ENCODE data around the gene PAXX.

The PAXX gene, protein sequence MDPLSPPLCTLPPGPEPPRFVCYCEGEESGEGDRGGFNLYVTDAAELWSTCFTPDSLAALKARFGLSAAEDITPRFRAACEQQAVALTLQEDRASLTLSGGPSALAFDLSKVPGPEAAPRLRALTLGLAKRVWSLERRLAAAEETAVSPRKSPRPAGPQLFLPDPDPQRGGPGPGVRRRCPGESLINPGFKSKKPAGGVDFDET

DNA sequence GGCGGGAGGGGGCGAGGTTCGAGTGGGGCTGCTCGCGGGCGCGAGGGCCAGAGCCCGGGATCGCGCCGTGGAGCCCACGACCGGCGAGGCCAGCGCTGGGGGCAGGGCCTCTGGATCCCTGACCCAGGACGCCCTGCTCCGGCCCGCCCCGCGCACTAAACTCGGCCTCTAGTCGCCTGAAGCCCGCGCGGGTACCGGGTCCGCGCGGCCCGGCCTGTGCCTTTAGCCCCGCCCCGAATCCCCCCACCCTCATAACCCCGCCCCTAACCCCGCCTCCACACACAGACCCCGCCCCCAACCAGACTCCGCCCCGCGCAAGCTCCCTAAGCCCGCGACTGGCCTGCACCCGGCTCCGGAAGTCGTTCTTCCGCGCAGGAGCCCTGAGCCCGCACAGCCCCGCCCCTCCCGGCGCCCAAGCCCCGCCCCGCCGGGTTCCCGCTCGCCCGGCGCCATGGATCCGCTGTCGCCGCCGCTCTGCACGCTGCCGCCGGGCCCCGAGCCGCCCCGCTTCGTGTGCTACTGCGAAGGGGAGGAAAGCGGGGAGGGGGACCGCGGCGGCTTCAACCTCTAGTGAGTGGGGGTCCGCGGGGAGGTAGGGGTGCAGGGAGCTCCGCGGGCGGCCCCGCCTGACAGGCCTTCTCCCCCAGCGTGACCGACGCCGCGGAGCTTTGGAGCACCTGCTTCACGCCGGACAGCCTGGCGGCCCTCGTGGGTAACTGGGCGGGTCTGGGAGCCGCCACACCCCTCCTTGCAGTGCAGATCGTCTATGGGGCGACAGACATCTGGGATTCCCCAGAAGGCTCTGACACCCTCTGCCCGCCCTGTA lies at the start of gene PAXX:
Gene PAXX, plus strand, starts transcription at position 430 of the 826 bp plus-strand sequence. Its CDS starts 22 bp downstream, at position 452.
- FAIRE-seq = peak; percentile 95
- peak; percentile 100 for DNase-seq (ENCODE audit: insufficient read length, low spot score)

DNA sequence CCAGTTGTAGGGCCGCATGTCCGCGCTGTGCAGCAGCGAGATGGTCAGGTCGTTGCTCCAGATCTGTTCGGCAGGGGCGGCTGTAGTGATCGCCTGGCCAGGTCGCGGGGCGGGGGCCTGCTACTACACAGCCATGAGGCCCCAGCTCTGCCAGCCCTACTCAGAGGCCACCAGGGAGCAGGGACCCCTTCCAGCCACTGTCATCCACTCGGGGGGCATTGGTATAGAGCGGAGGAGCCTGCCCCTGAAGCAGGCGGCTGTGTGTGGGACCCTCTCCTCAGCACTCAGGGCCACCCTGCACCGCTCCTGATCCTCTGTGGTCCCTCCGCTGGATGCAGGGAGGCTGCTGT lies 49.4 kb upstream of the PAXX start:
- no peak for DNase-seq (ENCODE audit: insufficient read length, low spot score)
- no peak for FAIRE-seq

DNA sequence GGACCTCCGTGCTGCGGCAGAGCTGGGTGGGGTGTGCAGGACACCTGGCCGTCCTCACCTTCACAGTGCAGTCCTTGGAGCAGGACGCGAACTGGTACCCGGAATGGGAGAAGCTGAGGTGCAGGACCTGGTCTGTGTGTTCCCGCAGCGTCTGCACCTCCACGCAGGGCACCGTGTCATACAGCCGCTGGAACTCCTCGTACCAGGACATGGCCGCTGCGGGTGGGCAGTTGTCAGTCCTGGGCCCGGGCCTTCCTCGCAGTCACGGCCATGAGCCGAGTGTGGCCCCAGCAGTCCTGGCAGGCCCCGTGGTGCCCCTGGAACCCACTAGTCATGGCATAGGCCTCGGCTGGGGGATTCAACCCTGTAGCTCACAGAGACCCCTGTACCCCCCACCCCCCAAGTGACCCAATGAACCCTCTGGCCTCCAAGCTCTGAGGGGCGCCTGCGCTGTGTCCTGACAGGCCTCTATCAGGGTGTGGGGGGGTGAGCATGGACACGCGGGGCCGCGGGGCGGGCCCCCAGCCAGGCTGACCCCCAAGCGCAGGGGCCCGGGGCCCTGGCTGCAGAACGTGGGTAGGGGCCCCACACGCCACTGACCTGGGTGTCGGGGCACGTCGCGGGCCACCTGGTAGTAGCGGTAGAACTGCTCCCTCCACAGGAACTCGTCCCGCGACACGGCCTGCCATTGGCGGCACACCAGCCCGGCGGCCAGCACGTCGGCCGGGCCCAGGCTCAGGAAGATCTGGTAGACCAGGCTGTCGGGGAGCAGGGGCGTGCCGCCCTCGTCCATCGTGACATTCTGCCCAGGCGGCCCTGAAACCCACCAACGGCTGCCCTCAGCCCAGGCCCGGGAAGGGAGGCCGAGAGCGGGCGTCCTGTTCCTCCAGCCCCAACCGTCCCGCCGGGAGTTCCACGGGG lies 48.7 kb upstream of the PAXX start:
- FAIRE-seq (peak; percentile 21), DNase-seq (ENCODE audit: insufficient read length, low spot score) (peak; percentile 85)

DNA sequence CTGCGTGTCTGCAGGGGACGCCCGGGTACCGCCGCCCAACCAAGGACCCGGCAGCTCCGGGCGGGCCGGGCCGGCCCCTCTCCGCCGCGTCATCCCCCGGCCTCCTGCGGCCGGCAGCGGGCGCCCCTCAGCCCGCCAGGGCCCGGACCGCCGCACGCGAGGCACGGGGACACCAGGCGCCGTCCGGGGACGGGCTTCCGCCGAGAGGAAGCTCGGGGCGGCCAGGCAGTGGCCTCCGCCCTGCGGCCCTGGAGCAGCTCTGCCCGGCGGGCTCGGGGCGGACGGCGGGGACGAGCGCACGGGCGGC lies 48.1 kb upstream of the PAXX start:
- DNase-seq (ENCODE audit: insufficient read length, low spot score) (peak; percentile 87), FAIRE-seq (peak; percentile 26)

DNA sequence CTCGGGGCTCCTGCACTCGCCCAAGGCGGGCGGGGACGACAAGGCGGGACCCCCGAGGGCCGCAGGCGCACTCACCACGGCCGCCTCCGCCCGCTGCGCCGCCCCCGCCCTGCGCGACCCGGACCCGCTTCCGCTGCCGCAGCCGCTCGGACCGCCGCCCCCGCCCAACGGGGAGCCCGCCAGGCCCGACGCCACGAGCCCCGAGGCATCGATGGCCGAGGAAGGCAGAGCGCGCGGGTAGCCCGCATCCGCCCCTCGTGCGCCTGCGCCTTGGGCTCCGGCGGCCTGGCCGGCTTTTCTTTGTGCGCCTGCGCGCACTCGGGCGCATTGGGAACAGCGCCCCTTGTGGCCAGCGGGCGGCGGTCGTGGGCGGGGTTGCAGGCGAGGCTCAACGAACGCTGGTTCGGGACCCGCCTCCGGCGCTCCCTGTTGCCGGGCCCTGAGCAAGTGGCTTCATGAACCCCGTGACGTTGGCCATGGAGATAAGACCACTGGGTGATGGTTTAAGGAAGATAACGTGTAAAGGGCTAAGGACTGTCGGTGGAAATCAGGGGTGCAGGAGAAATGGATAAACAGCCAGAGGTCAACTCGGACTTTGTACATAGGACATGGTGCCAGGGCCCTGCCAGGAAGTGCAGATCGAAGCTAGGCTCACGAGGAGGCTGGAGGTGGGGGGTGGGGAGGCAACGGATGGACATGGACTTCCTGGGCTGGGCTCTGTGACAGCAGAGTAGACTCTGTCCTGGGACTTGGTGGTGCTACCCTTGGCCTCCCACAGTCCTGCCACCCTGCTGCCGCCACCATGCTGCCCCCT lies 47.5 kb upstream of the PAXX start, which contains the start of the genes C8G and FBXW5:
Gene C8G, plus strand, starts transcription at position 725 of the 814 bp plus-strand sequence. Its CDS starts 78 bp downstream, at position 803.
Gene FBXW5, minus strand, starts transcription at position 220 of the 814 bp plus-strand sequence. CDS start 655 bp downstream, outside the sequence.
- DNase-seq (ENCODE audit: insufficient read length, low spot score) = peak; percentile 99

DNA sequence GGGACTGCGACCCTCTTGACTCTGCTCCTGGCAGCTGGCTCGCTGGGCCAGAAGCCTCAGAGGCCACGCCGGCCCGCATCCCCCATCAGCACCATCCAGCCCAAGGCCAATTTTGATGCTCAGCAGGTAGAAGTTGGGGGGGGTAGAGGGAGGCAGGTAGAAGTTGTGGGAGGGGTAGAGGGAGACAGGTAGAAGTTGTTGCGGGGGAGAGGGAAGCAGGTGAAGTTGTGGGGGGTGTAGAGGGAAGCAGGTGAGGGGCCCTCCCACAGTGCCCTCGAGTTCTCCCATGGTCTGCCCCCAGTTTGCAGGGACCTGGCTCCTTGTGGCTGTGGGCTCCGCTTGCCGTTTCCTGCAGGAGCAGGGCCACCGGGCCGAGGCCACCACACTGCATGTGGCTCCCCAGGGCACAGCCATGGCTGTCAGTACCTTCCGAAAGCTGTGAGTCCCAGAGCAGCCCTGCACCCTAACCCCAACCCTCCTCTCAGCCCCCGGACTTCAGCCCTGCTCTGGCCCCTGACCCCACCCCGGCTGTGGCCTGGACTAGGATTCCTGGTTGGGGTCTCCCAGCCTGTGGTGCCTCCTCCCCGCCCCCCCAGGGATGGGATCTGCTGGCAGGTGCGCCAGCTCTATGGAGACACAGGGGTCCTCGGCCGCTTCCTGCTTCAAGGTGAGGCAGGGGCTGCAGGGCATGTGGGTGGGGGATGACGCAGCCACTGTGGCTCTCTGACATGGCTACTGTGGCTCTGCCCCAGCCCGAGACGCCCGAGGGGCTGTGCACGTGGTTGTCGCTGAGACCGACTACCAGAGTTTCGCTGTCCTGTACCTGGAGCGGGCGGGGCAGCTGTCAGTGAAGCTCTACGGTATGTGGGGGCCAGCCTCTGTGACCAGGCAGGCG lies 46.6 kb upstream of the PAXX start:
- DNase-seq (ENCODE audit: insufficient read length, low spot score) = no peak
- FAIRE-seq = no peak

More for the DNA sequence above, 47.5 kb upstream of the PAXX start, which contains the start of the genes C8G and FBXW5:
- peak; percentile 91 for FAIRE-seq

DNA sequence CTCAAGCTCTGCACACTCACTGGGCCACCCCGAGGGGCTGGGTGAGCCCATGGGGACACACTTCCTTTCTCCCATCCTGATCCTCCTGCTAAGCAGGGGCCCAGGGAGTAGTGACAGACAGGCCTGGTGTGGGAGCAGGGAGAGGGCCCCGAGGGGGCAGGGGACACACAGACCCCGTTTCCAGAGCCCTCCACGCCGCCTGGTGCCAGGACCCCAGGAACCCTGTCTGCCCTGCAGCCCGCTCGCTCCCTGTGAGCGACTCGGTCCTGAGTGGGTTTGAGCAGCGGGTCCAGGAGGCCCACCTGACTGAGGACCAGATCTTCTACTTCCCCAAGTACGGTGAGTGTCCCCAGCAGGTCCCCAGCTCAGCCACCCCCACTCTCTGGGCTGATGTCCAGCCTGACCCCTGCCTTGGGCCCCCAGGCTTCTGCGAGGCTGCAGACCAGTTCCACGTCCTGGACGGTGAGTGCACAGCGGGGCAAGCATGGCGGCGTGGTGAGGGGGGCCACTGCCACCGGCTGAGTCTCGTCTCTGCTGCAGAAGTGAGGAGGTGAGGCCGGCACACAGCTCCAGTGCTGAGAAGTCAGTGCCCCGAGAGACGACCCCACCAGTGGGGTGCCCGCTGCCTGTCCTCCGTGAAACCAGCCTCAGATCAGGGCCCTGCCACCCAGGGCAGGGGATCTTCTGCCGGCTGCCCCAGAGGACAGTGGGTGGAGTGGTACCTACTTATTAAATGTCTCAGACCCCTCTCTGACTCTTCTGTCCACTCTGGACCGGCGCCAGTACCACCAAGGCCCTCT lies 45.8 kb upstream of the PAXX start:
- DNase-seq (ENCODE audit: insufficient read length, low spot score) (no peak), FAIRE-seq (no peak)

DNA sequence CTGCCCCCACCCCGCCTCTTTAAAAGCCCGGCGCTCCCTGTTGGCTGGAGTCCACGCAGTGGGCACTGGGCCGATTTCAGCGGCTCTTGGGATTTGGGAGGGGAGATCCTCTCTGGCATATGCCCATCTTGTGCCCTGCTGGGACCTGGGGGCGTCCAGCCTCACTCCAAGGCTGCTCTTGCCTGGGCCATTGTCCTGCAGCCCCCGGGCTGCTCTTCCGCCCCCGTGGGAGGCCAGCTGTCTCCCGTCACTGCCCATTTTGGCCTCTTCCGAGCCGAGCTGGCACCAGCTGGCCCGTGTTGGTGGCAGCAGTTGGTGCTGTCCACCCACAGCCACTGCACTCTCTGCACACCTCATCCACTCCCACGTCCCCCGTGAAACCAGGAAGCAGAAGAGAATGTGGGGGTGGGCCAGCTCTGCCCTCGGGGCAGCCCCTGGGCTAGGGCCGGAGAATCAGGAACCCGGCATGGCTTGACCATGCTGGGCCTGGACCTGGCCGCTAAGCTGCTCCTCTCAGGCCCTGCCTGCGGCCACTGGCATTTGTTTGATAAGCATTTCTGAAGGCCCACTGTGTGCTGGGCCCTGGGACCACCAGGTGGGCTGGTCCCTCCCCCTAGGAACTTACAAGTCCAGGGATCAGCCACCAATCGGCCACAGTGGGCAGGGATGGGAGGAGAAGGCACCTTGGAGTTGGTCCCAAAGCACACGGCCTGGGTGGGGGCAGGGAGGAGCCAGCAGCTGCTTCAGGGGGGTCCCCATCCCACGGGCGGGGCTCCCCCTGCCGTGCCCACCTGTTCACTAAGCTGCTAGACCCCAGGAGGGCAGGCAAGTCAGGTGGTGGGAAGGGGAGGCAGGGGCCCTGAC lies 45.0 kb upstream of the PAXX start:
- DNase-seq (ENCODE audit: insufficient read length, low spot score) = no peak
- FAIRE-seq = no peak

DNA sequence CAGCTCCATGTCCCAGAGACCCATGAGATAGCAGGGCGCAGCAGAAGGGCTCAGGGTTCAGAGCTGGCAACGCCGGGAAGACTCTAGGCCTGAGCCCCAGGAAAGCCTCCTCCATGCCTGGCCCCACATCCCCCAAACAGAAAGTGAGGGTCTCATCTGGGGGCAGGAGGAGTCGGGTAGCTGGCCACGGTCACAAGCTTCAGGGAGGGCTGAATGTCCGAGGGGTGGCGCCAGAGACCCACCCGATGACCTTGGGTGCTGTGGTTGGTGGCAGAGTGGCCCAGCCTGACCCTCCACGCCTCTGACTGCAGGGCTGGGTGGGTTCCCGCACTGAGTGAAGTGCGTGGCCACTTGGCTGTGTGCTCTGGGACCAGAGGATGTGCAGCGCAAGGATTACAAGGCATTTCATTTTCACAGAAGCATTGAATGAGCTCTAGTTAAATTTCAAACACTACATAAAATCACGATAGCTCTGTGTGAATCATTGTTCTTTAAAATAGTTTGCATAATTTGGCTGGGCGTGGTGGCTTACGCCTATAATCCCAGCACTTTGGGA lies 44.2 kb upstream of the PAXX start:
- FAIRE-seq = peak; percentile 73

DNA sequence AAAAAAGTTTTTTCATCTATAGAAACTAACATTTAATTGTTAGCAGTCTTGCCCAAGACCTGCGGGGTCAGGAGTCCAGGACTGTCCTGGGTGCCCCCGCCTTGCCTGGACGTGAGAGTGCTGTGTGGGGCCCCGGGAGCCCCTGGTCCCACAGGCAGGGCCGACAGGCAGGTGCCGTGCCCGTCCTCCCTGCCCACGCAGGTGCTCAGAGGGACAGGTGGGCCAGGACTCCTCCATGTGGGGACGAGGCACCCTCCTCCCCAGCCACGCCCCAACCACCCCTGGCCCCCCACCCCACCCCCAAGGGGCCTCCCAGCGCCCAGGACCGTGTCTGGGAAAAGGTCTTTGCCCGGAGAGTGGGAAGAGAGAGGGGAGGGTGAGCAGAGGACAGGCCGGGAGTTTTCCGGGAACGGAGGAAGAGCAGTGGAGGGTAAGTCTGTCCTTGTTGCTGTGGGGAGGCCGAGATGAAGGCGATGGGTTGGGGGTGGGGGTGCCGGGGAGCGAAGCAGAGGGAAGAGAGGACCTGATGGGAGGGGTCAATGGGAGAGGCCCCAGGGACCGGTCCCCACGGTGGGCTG lies 42.9 kb upstream of the PAXX start:
- FAIRE-seq (no peak), DNase-seq (ENCODE audit: insufficient read length, low spot score) (no peak)

More for the DNA sequence above, 44.2 kb upstream of the PAXX start:
- no peak for DNase-seq (ENCODE audit: insufficient read length, low spot score)

DNA sequence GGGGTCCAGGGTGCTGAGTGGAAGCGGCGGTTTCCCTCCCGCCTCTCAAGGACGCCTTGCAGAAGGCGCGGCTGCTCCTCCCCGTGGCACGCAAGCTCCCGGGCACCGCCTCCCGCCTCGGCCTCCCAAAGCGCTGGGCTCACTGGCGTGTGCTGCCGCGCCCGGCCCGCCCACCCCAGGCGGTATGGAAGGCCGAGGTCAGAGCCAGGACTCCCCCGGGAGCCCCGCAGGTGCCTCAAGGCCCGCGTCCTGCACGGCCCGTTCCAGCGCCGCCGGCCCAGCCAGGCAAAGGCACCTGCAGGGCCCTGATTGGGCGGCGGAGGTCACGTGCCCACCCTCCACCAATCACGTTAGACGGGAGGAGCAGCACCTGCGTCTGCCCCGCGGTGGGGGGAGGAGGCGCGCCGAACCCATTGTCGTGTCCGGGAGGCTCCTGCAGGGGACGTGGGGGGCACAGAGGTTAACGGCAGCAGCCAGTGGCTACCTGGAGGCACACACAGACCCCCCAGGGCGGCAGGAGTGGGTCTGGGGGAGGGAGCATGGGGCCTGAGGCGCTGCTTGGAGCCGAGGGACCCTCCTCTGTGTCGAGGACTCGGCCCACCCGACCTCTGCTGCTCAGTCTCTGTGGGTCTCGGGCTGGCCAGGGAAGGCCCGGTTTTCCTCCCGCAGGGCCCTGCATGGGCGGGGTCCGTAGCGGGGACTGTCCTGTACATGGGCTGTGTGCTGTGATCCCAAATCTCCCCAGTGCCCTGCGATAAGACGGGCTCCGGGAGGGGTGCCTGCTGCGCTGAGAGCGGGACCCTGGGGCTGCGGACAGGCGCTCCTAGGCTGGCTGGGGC lies 42.2 kb upstream of the PAXX start:
- DNase-seq (ENCODE audit: insufficient read length, low spot score) = peak; percentile 100
- FAIRE-seq = peak; percentile 97

DNA sequence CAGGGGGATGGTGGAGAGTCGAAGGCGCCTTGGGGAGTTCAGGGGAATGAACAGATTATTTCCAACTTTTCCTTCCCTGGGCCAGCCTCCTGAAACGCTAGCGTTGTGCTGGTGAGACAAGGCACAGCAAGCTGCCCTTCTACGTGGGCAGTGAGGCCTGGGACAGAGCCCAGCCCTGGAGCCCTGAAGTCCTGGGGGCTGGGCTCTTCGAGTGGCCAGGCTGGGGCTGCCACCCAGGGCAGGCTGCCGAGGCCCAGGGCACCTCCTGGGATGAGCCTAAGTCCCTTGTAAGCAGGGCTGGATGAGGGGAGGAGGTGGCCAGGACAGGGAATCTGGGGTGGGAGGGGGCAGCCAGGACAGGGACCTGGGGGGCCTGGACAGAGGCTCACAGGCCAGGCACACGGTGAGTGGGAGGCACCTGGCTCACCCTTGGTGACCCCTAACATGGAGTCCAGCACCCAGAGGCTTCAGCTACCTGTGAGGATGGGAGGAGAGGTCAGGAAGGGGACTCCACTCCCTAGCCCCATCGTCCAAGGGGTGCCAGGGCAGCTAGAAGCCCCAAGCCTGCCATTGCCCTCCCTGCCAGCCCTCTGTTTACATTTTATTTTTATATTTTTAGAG lies 41.5 kb upstream of the PAXX start:
- DNase-seq (ENCODE audit: insufficient read length, low spot score) (no peak), FAIRE-seq (no peak)

DNA sequence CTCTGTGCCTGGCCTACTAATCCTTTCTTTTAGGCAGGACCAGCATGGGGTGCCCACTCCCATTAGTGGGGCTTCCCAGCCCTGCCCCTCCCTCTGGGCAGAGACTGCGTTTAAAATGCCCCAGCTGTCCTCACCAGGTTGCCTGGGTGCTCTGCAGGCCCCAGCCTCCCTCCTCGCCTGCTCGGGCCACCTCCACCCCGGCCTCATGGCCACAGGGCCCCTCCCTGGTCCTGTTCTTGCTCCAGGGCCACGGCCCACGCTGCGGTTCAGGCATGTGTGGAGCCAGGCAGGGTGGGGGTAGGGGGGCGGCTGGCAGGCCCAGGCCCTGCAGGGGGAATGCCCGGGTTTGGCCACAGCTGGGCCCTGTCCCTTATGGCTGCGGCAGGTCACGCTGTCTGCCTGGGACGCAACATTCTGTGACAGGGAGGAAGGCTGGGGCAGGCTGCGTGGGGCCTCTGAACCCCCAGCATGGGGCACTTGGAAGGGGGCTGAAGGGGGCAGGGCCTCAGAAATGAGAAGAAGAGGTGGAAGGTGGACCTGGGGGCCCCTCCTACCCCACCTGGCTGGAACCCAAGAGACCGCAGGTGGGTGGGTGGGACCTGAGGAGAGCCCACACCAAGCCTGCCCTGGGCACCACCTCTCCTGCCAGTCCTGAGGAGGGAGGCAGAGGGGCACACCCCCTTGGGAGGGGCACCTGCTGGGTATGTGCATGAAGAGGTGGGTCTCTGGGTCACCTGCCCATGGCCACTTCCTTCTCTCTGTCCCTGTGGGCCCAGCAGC lies 40.5 kb upstream of the PAXX start, which contains the start of gene LCN12:
Gene LCN12, plus strand, starts transcription at position 733 of the 780 bp plus-strand sequence. CDS start 55 bp downstream, outside the sequence.
- DNase-seq (ENCODE audit: insufficient read length, low spot score) = no peak
- no peak for FAIRE-seq

DNA sequence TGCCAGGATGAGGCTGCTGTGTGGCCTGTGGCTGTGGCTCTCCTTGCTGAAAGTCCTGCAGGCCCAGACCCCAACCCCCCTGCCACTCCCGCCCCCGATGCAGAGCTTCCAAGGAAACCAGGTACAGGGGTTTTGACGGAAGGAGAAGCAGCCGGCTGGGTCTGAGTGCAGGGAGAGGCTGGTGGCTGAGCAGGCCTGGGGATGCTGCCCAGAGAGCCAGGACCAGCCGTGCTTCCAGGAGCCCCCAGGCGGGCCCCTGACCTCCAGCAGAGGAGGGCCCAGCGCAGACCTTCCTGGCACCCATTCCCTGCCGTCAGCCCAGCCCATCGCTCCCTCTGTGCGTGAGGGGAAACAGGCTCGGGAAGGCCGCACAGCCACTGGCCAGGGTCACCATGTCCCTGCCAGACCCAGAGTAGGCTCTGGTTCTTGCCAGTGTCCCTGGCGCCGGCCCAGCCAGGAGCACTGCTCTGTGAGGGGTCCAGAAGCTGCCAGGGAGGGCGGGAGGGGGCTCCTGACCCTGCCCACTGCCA lies 39.8 kb upstream of the PAXX start:
- no peak for DNase-seq (ENCODE audit: insufficient read length, low spot score)

More for the DNA sequence above, 39.8 kb upstream of the PAXX start:
- no peak for FAIRE-seq
